Stimulated activated CD8-positive, alpha-beta memory T cell treated with anti-CD3 and anti-CD28 coated beads, Interleukin-2, amount 100 ng/mL, for 1 hour (primary cell): Measurements from ENCODE around the gene ZNF436.
"Not testable (repeated sequence)": the region's sequence is repeated elsewhere in the genome, so short reads cannot be mapped to it uniquely, and the experiment has no call there.

Experiments used
- DNase-seq, 2 donors: peaks; one replicate each; pipeline ENCODE4 v3.0.0-alpha.2; 2020; ENCODE audit warnings: low read depth in 2 of 2

Gene ZNF436

DNA sequence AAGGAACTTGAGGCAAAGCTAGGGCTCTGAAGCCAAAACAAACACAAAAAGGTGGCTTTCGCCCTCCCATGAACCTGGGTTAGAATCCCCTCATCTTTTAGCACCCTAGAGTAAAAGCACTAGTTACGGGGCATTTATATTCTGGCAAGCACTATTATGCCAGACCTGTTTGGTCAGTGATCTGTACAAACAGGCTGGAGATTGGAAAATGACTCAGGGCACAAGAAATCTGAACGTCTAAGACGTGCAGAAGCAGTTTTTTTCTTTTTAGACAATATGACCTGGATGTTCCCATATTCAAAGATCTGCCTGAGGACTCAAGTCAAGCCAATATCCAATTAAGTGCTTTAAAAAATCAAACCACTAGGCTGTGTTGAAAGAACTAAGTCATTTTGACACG lies 3.0 kb downstream of the ZNF436 start:
- DNase-seq, result no peak

DNA sequence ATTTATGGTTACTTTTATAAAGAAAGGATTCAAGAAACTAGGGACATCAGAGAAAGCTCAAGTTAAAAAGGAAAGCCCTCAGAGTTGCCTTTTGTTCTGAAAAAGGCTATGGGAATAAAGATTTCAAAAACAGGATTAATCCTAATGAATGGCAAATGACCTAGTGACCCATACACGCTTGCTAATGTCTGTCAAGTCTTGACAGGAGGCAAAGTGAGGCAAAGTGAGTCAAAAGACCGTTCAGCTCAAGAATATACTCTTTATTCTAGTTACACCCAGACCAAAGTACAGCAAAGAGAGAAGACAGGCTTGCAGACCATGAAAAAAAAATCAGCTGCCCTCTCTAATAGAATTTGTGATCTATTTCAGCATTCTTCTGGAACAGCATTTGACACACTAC lies 3.5 kb downstream of the ZNF436 start:
- DNase-seq, result no peak

DNA sequence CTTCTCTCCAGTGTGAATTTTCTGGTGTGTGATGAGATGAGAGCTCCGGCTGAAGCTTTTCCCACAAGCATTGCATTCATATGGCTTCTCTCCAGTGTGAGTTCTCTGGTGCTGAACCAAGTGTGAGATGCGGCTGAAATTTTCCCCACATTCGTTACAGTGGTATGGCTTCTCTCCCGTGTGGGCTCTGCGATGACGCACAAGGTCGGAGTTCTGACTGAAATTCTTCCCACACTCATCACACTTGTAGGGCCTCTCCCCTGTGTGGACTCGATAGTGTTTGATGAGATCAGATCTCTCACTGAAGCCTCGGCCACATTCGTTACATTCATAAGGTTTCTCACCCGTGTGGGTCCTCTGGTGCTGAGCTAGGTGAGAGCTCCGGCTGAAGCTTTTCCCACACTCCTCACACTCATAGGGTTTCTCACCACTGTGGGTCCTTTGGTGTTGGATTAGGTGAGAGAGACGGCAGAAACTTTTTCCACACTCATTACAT lies 7.4 kb downstream of the ZNF436 start:
- no peak for DNase-seq

DNA sequence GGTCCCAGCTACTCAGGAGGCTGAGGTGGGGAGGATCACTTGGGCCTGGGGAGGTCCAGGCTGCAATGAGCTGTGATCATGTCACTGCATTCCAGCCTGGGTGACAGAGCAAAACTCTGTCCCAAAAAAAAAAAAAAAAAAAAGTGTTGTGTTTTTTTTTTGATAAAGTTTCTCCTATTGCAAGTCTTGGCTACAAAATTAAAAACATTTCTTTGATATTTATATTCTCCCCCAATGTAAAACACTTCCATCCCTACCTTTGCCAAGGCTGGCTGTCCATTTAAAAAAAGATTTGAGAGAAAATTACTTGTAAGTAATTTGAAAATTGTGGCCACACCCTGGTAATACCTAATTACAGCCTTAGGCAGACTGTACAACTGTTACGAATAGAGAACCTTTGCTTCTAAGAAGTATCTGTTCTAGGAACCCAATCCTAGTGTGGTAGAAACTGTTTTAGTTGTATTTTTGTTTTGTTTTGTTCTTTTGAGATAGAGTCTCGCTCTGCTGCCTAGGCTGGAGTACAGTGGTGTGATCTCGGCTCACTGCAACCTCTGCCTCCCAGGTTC lies 11.2 kb downstream of the ZNF436 start:
- no peak for DNase-seq

DNA sequence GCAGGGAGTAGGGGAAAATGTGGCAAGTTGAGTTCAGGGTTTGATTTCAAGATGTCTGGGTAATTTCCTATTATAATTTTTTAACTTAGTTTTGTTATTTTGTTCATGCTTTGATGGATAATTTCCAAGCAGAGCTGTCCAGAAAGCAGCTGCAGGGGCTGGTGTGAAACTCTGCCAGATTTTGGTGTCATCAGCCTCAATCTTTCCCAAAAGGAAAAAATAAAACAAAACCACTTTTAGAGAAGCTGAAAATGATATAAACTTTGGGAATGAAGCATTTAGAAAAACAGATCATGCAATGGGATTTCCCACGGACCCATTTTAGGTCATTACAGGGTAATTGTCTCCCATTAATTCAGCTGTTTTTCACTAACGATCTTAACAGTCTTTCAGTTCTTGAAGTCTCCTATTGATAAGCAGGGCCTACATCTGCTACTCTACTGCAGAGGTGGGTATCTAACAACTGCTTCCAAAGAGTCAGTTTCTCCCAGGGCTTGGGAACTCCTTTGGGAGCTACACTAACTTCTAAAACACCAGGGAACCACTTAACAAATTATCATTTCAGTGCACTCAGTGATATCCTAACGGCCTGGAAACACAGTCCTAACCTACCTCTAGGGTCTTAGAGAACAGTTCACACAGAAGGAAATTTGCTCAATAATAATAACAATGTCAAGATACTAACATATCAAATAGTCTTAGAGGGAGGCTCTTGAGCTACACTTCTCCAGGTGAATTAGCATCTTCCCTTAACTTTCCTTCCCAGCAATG lies 12.3 kb downstream of the ZNF436 start:
- DNase-seq, result no peak

DNA sequence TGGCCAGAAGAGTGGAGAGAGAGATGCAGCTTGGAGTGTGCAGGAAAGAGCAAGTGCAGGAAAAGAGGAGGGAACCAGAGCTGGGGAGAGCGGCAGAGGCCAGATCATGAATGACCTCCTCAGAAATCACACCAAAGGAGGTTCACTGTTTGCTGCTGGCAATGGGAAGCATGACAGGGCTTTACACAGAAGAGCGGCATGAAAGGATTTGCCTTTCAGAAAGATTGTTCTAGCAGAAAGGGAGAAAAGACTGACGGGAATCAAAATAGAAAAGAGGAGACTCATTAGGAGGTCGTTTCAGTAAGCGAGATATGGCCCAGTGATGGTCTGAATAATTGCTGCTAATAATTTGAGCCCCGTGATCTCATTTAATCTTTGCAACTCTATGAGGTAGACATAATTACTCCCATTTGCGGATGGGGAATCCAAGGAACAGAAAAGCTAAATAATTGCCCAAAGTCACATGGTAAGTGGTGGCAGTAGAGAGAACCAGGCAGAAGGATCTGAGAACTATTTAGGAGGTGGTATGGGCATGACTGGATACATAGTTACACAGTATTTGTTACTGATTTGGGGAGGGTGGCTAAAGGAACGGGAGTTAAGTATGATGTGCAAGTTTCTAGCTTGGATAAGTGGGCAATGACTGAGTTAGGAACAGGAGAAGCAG lies 13.0 kb downstream of the ZNF436 start:
- DNase-seq, result no peak

DNA sequence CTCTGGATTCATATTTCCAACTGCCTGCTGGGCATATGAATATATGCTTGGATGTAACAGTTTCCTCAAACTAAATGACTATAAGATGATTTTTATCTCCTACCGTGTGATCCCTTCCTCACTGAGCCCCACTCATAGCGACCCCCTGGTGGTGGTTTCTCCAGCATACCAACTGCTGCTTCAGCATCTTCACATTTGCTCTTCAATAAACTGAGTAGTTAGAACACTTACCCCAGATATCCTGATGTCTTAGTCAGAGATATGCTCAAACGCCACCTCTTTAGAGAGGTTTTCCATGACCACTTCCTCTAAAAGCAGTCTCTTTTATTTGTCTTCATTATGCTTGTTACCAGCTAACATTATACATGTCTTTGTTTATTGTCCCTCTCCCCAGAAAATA lies 15.4 kb downstream of the ZNF436 start:
- no peak for DNase-seq

DNA sequence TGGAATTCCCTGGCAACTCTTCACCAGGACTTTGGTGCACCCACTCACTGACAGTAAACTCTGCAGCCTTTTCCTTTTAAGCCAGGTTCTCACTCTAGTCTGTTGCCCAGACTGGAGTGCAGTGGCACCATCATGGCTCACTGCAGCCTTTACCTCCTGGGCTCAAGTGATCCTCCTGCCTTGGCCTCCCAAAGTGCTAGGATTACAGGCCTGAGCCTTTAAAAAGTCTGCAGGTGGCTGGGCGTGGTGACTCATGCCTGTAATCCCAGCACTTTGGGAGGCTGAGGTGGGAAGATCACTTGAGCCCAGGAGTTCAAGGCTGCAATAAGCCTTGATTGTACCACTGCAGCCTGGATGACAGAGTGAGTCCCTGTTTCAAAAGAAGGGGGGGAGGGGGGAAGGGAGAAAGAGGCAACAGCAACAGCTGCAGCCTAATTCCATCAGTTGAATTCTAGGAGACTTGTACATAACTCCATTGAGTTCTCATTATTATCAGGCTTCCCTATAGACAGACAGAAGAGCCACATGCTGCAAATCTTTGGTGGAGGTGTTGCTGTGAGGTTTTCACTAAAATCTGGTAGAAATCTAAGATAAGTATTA lies 17.4 kb downstream of the ZNF436 start:
- no peak for DNase-seq

DNA sequence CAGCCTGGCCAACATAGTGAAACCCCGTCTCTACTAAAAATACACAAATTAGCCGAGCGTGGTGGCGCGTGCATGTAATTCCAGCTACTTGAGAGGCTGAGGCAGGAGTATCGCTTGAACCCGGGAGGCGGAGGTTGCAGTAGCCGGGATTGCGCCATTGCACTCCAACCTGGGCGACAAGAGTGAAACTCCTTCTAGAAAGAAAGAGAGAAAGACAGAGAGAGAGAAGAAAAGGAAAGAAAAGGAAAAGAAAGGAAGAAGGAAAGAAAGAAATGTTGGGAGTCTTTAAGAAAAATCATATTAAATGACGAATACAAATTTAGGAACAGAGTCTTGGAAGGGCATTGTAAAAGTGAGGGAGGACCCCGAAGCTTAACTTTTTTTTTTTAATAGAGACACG lies 23.7 kb downstream of the ZNF436 start:
- DNase-seq, result no peak

DNA sequence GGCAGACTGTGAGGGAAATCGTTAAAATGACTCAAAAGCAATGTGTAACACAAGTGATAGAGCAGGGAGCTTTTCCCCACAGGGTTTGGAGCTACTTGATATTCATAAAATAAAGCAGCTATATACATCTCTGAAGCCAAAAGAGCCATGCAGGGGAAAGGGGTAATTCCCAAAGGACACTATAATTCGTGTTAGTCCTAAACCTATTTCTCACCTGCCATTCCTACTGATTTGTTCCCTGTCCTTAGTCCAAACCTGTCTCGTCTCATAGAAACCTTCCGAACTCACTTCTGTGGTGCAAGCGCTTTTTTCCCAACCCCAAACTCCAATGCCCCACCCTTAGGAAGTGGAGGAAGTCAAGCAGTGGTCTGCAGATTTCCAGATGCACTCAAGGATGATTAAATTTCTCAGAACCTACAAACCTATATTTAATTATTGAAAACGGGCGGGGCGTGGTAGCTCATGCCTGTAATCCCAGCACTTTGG lies 24.6 kb downstream of the ZNF436 start:
- DNase-seq, result no peak

DNA sequence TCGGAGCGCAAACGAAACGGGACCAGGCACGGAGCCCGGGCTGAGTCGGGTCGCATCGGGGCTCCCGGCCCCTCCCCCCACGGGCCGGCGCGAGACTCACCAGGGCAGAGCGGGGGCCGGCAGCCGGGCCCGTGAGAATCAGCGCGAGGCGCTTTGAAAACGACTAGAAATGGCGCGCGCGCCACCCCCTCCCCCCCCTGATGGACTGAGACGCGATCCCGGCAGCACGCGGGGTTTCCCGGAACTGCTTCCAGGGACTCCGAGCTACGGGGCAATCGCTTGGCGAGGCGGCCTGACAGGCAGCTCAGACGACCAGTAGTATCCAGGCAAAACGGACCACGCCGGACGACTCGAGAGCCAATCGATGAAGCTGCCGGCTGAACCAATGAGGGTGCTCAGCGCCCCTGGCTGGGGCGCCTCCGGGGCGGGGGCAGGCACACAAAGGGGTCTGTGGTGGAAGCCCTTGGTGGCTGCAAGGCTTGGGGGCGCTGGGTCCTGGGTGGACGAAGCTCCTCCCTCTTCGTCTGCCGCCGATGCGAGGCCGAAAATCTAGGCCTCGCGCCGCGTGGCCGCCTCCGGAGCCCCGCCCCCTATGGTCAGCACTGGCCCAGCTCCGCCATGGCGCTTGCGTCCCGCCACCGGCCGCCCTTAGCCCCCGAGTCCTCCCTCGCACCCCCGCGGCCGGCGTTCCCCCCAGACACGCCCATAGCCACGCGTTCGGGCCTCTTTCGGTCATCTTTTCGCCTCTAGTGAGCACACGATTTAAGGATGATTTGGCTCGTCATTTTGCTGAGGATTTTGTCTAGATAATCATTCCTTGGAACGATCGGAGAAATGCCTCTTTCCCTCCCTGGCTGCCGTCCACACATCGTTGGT lies 25.3 kb downstream of the ZNF436 start, which contains the start of gene HNRNPR:
Gene HNRNPR, minus strand, starts transcription at position 174 of the 876 bp plus-strand sequence. CDS start 3,276 bp downstream, outside the sequence.
- DNase-seq, result peak; percentile 96

DNA sequence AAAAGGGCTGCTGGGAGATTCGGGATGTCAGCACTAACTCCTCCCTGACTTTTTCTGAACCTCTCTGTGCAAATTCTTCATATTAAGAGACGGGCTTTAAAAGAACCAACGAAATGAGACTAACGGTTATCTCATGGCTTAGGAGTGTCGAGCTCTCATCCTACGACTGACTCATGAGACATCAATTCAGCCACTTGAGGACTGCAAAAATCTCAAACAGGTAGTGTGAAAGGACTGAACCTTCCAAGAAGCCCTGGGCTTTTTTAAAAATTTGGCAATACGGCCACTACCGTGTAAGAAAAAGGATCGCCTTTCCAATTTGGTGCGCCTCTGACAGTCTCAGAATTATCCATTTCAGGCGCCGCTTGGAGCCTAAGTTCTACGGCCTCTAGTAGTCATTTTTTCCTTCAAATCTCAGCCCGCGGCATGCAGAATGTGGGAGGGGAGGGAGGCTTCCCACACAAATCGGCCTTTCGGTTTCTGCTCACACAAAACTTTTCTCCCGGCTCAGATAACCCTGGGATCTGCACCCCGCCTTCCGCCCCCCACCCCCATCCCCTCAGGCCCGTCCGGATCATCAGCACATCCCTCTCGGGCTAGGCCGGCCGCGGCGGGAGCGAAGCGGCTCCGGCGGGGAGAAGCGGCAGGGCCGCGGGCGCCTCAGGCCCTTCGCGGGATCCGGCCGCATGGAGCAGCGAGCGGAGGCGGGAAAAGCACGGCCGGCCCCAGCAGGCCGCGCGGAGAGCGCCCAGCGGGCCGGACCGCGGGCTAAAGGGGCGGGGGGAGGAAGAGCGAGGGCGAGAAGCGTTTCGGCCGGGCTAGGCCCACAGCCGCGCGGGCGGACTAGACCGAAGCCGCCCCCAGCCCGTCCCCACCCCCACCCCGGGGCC lies 26.2 kb downstream of the ZNF436 start:
- no peak for DNase-seq

DNA sequence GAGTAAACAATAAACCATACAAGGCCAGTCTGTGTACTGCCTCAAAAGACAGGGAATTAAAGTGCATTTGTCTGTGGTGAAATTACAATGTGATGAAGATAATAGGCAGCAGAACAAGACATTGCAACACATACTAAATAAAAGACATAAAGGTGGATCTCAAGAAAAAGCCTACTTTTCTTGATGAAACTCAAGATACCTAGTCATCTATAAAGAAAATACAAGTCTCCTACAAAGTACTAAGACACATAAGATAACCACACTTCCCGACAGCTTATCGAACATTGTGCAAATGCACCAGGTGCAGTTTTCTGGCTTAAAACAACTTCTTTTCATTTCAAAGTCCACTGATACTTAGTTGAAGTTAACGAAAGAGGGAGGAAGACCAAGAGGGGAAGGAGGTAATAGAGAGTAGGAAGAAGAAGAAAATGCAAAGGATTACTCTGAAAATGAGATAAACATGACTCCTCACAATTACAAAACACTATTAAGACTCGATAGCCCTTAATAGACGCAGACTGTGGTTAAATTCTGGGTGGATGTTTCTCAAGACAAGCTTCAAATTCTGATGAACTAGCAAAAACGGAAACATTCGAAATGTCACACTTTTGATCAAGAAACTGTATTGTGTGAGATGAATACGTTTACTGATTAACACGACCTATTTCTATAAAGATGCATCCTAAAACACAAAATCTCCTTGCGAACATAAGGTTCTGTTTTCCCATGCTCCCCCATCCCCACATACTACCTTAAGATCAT lies 27.5 kb downstream of the ZNF436 start:
- no peak for DNase-seq

DNA sequence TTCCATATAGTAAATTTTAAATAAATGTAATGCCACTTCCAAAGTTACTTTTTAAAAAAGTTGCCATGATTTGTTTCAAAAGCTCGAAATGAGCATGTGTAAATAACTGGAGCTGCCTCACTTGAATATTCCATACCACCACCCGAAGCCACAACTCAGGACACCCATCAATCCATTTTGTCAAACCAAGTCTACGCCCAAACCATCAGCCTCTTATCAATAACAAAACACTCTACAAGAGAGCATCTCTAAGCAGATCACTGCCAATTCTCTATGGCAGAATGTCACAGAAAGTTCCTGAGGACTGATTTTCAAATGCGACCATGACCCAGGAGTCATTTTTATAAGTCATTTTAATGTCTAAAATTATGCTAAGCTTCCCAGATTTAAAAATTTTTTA lies 30.0 kb downstream of the ZNF436 start:
- DNase-seq, result no peak

DNA sequence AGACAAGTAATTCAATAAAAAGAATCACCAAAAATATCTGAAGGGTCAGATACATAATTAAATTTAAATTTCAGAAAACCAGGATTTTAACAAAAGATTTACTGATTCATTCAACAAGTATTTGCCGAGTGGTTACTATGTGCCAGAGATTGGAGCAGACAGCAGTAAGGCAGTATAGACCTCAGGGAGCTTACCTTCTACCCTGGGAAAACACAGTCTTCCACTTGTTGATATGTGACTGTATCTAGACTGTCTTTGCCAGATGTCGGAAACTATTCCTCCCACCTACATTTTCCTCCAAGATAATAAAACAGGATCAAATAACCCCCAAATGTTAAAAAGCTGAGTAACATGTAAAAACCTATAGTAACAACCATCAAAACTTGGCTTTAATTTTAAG lies 31.8 kb downstream of the ZNF436 start:
- no peak for DNase-seq

DNA sequence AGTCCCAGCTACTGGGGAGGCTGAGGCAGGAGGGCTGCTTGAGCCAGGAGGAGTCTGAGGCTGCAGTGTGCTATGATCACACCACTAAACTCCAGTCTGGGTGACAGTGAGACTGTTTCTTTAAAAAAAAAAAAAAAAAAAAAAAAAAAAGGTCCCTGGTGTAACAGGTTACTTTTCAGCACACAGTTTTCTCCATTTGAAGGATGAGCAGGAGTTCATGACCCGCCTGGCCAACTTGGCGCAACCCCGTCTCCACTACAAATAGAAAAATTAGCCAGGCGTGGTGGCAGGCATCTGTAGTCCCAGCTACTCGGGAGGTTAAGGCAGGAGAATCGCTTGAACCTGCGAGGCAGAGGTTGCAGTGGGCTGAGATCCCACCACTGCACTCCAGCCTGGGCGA lies 37.9 kb downstream of the ZNF436 start:
- no peak for DNase-seq

DNA sequence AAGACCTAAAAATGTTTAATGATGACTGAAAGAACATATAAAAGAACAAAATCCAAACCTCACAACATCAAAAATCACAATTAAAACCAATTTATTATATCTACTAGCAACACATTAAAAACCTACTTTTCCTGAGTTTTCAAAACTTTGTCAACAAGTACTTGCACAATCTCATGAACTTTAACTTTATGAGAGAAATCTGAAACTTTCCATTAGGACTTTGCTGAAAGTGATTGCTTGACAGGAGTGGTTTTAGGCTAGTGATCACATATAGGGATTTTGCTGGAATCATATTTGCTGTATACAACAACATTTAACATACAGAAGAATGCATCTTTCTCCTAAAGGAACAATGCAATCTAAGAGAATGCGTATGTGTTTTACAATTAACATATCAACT lies 38.8 kb downstream of the ZNF436 start:
- DNase-seq, result no peak

DNA sequence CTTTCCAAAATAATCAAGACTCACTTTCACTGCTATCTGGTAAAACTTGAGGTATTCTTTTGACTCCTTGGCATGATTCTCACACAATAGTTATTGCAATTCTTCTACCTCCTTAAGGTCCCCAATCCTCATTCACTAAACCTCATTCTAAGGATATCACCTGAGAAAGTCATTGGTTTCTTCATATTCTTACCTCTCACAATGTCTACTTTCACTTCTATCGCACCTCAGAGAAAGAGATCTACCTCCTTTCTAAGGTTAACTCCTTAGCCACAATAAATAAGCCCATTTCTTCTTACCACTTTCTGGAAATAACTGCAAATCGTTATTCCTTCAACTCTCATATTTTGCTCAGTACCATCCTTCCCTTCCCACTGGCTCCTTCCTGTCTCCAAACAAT lies 44.2 kb downstream of the ZNF436 start:
- no peak for DNase-seq

DNA sequence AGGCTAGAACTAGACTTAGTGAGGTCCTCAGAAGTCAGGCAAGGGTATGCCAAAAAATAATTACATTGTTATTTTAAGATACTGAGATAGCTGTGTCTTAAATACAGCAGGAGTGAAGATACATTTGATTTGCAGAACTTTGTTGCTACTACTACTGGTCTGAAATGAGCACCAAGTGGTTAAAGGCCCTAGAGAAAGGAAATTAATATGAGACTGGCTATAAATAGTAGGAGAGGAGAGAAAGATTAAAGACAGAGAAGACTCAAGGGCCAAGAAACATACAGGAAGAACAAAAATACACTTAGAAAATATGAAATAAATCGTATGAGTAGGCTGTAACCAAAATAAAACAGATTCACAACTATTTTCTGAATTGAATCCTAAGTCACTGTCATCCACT lies 46.9 kb downstream of the ZNF436 start:
- no peak for DNase-seq

DNA sequence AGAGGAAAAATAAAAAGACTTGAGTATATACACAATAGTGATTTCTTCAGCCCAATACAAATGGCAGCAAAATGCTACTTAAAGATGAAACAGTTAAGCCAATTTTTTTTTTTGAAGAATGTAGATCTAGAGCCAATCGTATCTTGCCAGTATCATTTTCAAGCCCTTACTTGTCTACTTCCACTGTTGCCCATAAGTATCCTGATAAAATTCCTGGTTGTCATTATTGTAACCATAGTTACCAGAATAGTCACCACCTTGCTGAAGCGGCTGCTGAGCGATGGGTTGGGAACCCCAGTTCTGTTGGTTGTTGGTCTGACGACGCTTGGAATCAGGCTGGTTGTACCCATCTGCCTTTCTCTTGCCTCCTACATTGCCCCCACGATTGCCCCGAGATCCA lies 59.4 kb downstream of the ZNF436 start:
- DNase-seq, result not testable (repeated sequence)
